Caco-2 (cell line): ENCODE results near the gene NTF3. TPM values are rescaled to one million over a fixed set of nuclear protein-coding genes. Genes with fewer than 3 reads are reported as not detected.

Experiments
- BruUV-seq: library from RNA; stranded (reverse); fragments of 400-500 nt; replicated peaks from 2 replicates; lab custom pipeline; 2021; lab: Mats Ljungman, UMichigan
- CTCF ChIA-PET: fragments of 300-600 bp; sonication (Branson Sonifier 250); formaldehyde crosslinking; loops from one replicate; lab custom pipeline; 2022; ENCODE audit warnings: antibody characterized with exemption; lab: Charles Lee
- POLR2A ChIA-PET: fragments of 300-600 bp; sonication (Branson Sonifier 250); formaldehyde crosslinking; loops from one replicate; lab custom pipeline; 2022; ENCODE audit warnings: antibody characterized with exemption; lab: Charles Lee
- DNase-seq, 2 experiments: peaks; one replicate each; pipeline versions ENCODE4 v3.0.0 to v3.0.0-alpha.2; 2020 to 2022
- H3K27me3 ChIP-seq: replicated peaks from 2 replicates; pipeline ENCODE4 v1.6.0; 2011; ENCODE audit warnings: low read length; ENCODE audit not compliant: control insufficient read depth, insufficient read depth
- H3K36me3 ChIP-seq: 2 replicates; pipeline ENCODE4 v1.5.1; 2011; ENCODE audit warnings: low read length; ENCODE audit not compliant: control insufficient read depth, insufficient read depth
- H3K4me1 ChIP-seq: fragments of 250-450 bp; sonication (Bioruptor Pico); 2 replicates; pipeline ENCODE4 v1.5.1; 2020; ENCODE audit warnings: mild to moderate bottlenecking
- H3K4me3 ChIP-seq: 2 replicates; pipeline ENCODE4 v1.5.1; 2011; ENCODE audit warnings: low read depth, mild to moderate bottlenecking, control low read depth, low read length
- H3K9me3 ChIP-seq: fragments of 250-450 bp; sonication (Bioruptor Pico); 2 replicates; pipeline ENCODE4 v1.5.1; 2020; ENCODE audit warnings: mild to moderate bottlenecking, moderate library complexity
- H3K27ac Mint-ChIP-seq: one replicate; pipeline ENCODE4 v1.8.0; 2022; ENCODE audit warnings: mixed read lengths; ENCODE audit not compliant: unreplicated experiment
- H3K27me3 Mint-ChIP-seq: one replicate; pipeline ENCODE4 v1.8.0; 2022; ENCODE audit warnings: mixed read lengths; ENCODE audit not compliant: insufficient read depth, unreplicated experiment
- H3K36me3 Mint-ChIP-seq: one replicate; pipeline ENCODE4 v1.8.0; 2022; ENCODE audit warnings: mild to moderate bottlenecking, mixed read lengths; ENCODE audit not compliant: insufficient read depth, unreplicated experiment
- H3K4me1 Mint-ChIP-seq: one replicate; pipeline ENCODE4 v1.8.0; 2022; ENCODE audit warnings: low read depth, mixed read lengths; ENCODE audit not compliant: unreplicated experiment
- H3K4me3 Mint-ChIP-seq: one replicate; pipeline ENCODE4 v1.8.0; 2022; ENCODE audit warnings: mild to moderate bottlenecking, moderate library complexity, mixed read lengths; ENCODE audit not compliant: unreplicated experiment
- H3K9me3 Mint-ChIP-seq: one replicate; pipeline ENCODE4 v1.8.0; 2022; ENCODE audit warnings: mixed read lengths; ENCODE audit not compliant: unreplicated experiment
- CTCF ChIP-seq, 2 experiments: fragments of 200-600 bp in 1 of 2; IDR thresholded peaks; 1 replicate in 1 of 2; 2 replicates in 1 of 2; pipeline versions ENCODE4 v1.5.1 to v1.8.0; 2011 to 2022; ENCODE audit warnings: antibody characterized with exemption in 1 of 2, control low read depth in 1 of 2, inconsistent platforms in 1 of 2, low read depth in 1 of 2, low read length in 1 of 2, mild to moderate bottlenecking in 1 of 2, moderate library complexity in 1 of 2; ENCODE audit not compliant: insufficient read depth in 1 of 2, severe bottlenecking in 1 of 2, unreplicated experiment in 1 of 2
- intact Hi-C: fragments of 100-400 bp; cut with micrococcal nuclease; formaldehyde crosslinking; loops from one replicate; pipeline ENCODE4 v1.10.0; 2022; ENCODE audit not compliant: unreplicated experiment
- total RNA-seq: library from RNA; stranded (reverse); gene quantifications from 2 replicates; pipeline ENCODE4 v1.2.3, GENCODE V29; 2022

NTF3 gene
- total RNA-seq, 1 experiment from 2014 or later: 5.3 TPM

DNA sequence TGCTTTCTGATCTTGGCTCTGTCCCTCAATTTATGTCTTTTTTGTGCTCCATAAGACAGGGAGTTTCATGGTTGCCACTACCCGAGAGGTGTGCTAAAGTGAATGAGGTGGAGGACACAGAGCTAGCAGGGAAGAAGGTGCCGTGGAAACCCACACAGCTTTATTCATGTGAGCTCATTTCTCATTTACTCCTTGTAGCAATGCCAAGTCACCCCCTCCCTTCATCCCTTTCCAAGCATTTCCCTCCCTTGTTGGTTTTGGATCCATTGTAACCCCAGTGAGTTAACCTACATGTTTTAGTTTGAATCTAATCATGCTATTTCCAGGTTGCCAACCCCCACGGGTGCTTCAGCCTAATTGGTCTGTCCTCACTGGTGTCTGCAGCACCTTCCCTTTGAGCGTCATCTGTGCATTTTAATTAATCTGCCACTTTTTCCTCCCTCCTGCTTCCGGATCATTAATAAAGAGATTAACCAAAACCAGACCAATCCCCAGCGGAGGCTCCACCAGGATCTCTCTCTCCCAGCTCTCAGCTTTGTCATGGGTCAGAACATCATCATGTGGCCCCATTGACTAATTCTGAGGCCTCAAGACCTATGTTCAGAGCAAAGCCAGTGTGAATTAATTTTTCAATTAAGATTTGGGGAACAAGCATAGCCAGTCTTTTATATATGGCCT lies 56.2 kb downstream of the NTF3 start:
- H3K4me1 Mint-ChIP-seq: peaks cover 4% of the 10 kb centered on the region
- TF ChIP-seq CTCF (IDR thresholded peaks at IDR 0.05; ENCODE audit: insufficient read depth in 1 of 2, low read depth in 1 of 2, low read length in 1 of 2, severe bottlenecking in 1 of 2, unreplicated experiment in 1 of 2): no peak
- no peaks in the 10 kb centered on the region for H3K9me3 ChIP-seq
- intact Hi-C loops: no loop called here
- no peaks in the 10 kb centered on the region for H3K9me3 Mint-ChIP-seq
- H3K27me3 Mint-ChIP-seq: no peaks in the 10 kb centered on the region
- H3K27me3 ChIP-seq: no peaks in the 10 kb centered on the region
- no TSS peak for BruUV-seq
- no peak overlapping the region for H3K4me3 Mint-ChIP-seq
- no peak overlapping the region for H3K4me3 ChIP-seq
- H3K27ac Mint-ChIP-seq: no peak overlapping the region
- ChIA-PET CTCF (interaction anchor here (0.7 kb wide), 1 partner anchor 9 kb away, joined by 3 read pairs; no protein-coding TSS in a partner anchor), POLR2A (no interaction called here)
- no peaks in the 10 kb centered on the region for H3K36me3 ChIP-seq
- DNase-seq: no peak
- no peaks in the 10 kb centered on the region for H3K4me1 ChIP-seq
- H3K36me3 Mint-ChIP-seq: peaks cover 8% of the 10 kb centered on the region

- no peaks in the 10 kb centered on the region for H3K36me3 ChIP-seq
- H3K27ac Mint-ChIP-seq: no peak overlapping the region
- no peak for DNase-seq
- H3K4me1 ChIP-seq: no peaks in the 10 kb centered on the region
- no peak overlapping the region for H3K4me3 Mint-ChIP-seq
- H3K27me3 Mint-ChIP-seq: no peaks in the 10 kb centered on the region
- H3K9me3 ChIP-seq: no peaks in the 10 kb centered on the region
- intact Hi-C loops: no loop called here
- H3K36me3 Mint-ChIP-seq: peaks cover 12% of the 10 kb centered on the region
- no peaks in the 10 kb centered on the region for H3K27me3 ChIP-seq
- BruUV-seq: no TSS peak
- ChIA-PET CTCF (no interaction called here), POLR2A (no interaction called here)
- no peaks in the 10 kb centered on the region for H3K9me3 Mint-ChIP-seq
- no peak overlapping the region for H3K4me3 ChIP-seq
- no peak for TF ChIP-seq CTCF (IDR thresholded peaks at IDR 0.05; ENCODE audit: insufficient read depth in 1 of 2, low read depth in 1 of 2, low read length in 1 of 2, severe bottlenecking in 1 of 2, unreplicated experiment in 1 of 2)
- peaks cover 8% of the 10 kb centered on the region for H3K4me1 Mint-ChIP-seq
Observed at GRCh38 chr12:5488626-5488955, 56.7 kb downstream of the NTF3 start.

- CTCF ChIA-PET: no interaction called here
Observed at GRCh38 chr12:5489017-5489416, 57.1 kb downstream of the NTF3 start.

More at GRCh38 chr12:5489017-5489416, 57.1 kb downstream of the NTF3 start:
- H3K36me3 ChIP-seq: no peaks in the 10 kb centered on the region
- H3K4me3 ChIP-seq: no peak overlapping the region
- H3K4me1 ChIP-seq: no peaks in the 10 kb centered on the region
- H3K27me3 ChIP-seq: no peaks in the 10 kb centered on the region
- BruUV-seq: no TSS peak
- POLR2A ChIA-PET: no interaction called here
- H3K27me3 Mint-ChIP-seq: no peaks in the 10 kb centered on the region
- peaks cover 8% of the 10 kb centered on the region for H3K4me1 Mint-ChIP-seq
- intact Hi-C loops: no loop called here
- H3K4me3 Mint-ChIP-seq: no peak overlapping the region
- H3K9me3 ChIP-seq: no peaks in the 10 kb centered on the region
- no peak for TF ChIP-seq CTCF (IDR thresholded peaks at IDR 0.05; ENCODE audit: insufficient read depth in 1 of 2, low read depth in 1 of 2, low read length in 1 of 2, severe bottlenecking in 1 of 2, unreplicated experiment in 1 of 2)
- H3K9me3 Mint-ChIP-seq: no peaks in the 10 kb centered on the region
- no peak overlapping the region for H3K27ac Mint-ChIP-seq
- no peak for DNase-seq
- H3K36me3 Mint-ChIP-seq: peaks cover 12% of the 10 kb centered on the region
